Measurements from ENCODE around the gene MYOZ1. TPM values are rescaled to one million over a fixed set of nuclear protein-coding genes. Genes with fewer than 3 reads are reported as not detected.
"Not testable (repeated sequence)": the region's sequence is repeated elsewhere in the genome, so short reads cannot be mapped to it uniquely, and the experiment has no call there.

Gene MYOZ1
- total RNA-seq, 1 experiment from 2014 or later, result not detected

DNA sequence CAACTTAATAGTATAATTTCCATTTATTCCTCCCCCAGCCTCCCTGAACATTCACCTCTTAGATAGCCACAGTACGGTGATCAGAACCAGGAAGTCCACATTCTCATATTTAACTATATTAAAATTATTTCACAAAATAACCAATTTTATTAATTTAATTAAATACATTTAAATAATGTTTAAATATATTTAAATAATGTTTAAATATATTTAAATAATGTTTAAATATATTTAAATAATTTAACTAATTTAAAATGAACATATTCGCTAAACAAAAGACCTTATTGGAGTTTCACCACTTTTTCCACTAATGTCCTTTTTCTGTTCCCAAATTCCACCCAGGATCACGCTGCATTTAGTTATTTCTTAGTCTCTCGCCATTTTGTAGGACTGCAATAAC lies 27.1 kb upstream of the MYOZ1 start:
- ATAC-seq; H3K4me3 ChIP-seq (ENCODE audit: low read depth in 2 of 2, low read length in 2 of 2); H3K4me1 ChIP-seq (ENCODE audit: control insufficient read depth, insufficient read depth, low read length); CTCF ChIA-PET; H3K27me3 ChIP-seq (ENCODE audit: control insufficient read depth, insufficient read depth, low read length); H3K36me3 ChIP-seq (ENCODE audit: control insufficient read depth, insufficient read depth, low read length); BruUV-seq (replicated peaks); in situ Hi-C loops (cut with HindIII; ENCODE audit: low pct_unique_long_range_greater_than_20kb, low sequenced_read_pairs); H3K27ac ChIP-seq (ENCODE audit: low read length); H3K9me3 ChIP-seq (ENCODE audit: control insufficient read depth, insufficient read depth, low read depth, low read length); DNase-seq (ENCODE audit: low read depth, low spot score); intact Hi-C loops (cut with micrococcal nuclease; ENCODE audit: unreplicated experiment): not testable (repeated sequence)
- POLR2A ChIA-PET, result interaction anchor here (0.7 kb wide), 1 partner anchor 16 kb away, joined by 3 read pairs; no protein-coding TSS in a partner anchor

- H3K9me3 ChIP-seq (ENCODE audit: control insufficient read depth, insufficient read depth, low read depth, low read length); H3K27ac ChIP-seq (ENCODE audit: low read length); CTCF ChIA-PET; POLR2A ChIA-PET; H3K36me3 ChIP-seq (ENCODE audit: control insufficient read depth, insufficient read depth, low read length); H3K4me1 ChIP-seq (ENCODE audit: control insufficient read depth, insufficient read depth, low read length); H3K4me3 ChIP-seq (ENCODE audit: low read depth in 2 of 2, low read length in 2 of 2); BruUV-seq (replicated peaks); in situ Hi-C loops (cut with HindIII; ENCODE audit: low pct_unique_long_range_greater_than_20kb, low sequenced_read_pairs); intact Hi-C loops (cut with micrococcal nuclease; ENCODE audit: unreplicated experiment); DNase-seq (ENCODE audit: low read depth, low spot score); ATAC-seq; H3K27me3 ChIP-seq (ENCODE audit: control insufficient read depth, insufficient read depth, low read length): not testable (repeated sequence)
Measured at GRCh38 chr10:73666153-73666809, 25.0 kb upstream of the MYOZ1 start.

DNA sequence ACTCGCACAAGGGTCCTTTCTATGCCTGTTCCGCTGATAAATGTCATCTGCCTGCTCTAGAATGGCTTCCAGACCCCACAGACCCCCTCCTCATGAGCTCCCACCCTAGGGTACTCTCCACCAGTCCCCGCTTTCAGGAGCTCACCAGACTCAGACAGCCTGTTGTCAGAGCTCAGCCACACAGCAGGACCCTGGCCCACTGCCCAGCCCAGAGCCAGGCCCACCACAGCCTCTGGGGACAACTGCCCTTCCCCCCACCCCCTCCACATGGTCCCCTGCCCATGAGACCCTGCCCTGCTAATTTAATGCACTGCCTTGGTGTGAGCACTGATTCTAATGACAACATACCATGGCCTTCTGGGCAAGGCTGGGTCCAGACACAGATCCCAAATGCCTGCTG lies 24.3 kb upstream of the MYOZ1 start:
- BruUV-seq (replicated peaks); H3K27me3 ChIP-seq (ENCODE audit: control insufficient read depth, insufficient read depth, low read length); CTCF ChIA-PET; H3K9me3 ChIP-seq (ENCODE audit: control insufficient read depth, insufficient read depth, low read depth, low read length); H3K4me1 ChIP-seq (ENCODE audit: control insufficient read depth, insufficient read depth, low read length); H3K4me3 ChIP-seq (ENCODE audit: low read depth in 2 of 2, low read length in 2 of 2); DNase-seq (ENCODE audit: low read depth, low spot score); intact Hi-C loops (cut with micrococcal nuclease; ENCODE audit: unreplicated experiment); ATAC-seq; in situ Hi-C loops (cut with HindIII; ENCODE audit: low pct_unique_long_range_greater_than_20kb, low sequenced_read_pairs); H3K36me3 ChIP-seq (ENCODE audit: control insufficient read depth, insufficient read depth, low read length); POLR2A ChIA-PET; H3K27ac ChIP-seq (ENCODE audit: low read length): not testable (repeated sequence)

- H3K27ac ChIP-seq (ENCODE audit: low read length); ATAC-seq; CTCF ChIA-PET; H3K4me3 ChIP-seq (ENCODE audit: low read depth in 2 of 2, low read length in 2 of 2); in situ Hi-C loops (cut with HindIII; ENCODE audit: low pct_unique_long_range_greater_than_20kb, low sequenced_read_pairs); BruUV-seq (replicated peaks); POLR2A ChIA-PET; intact Hi-C loops (cut with micrococcal nuclease; ENCODE audit: unreplicated experiment); H3K9me3 ChIP-seq (ENCODE audit: control insufficient read depth, insufficient read depth, low read depth, low read length); H3K27me3 ChIP-seq (ENCODE audit: control insufficient read depth, insufficient read depth, low read length); H3K4me1 ChIP-seq (ENCODE audit: control insufficient read depth, insufficient read depth, low read length); H3K36me3 ChIP-seq (ENCODE audit: control insufficient read depth, insufficient read depth, low read length); DNase-seq (ENCODE audit: low read depth, low spot score): not testable (repeated sequence)
Measured at GRCh38 chr10:73664156-73665040, 23.1 kb upstream of the MYOZ1 start.

DNA sequence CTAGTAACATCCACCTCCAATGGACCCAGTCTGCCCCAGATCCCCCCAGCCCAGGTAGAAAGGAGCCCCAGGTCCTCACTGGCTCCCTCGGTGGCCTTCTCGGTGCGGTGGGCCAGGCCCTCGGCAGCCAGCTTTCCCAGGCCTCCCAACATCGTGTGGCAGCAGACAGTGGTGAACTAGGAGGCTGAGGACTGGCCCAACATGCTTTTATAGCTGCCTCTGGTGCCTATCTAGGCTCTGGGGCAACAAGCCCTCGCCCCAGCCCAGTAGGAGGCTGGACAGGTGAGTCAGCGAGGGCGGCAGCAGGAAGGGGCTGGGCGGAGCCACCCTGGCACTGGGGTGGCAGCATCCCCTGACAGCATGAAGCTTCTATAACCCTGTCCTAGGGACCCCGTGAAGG lies 22.3 kb upstream of the MYOZ1 start:
- ATAC-seq; CTCF ChIA-PET; H3K4me3 ChIP-seq (ENCODE audit: low read depth in 2 of 2, low read length in 2 of 2); intact Hi-C loops (cut with micrococcal nuclease; ENCODE audit: unreplicated experiment); H3K27me3 ChIP-seq (ENCODE audit: control insufficient read depth, insufficient read depth, low read length); POLR2A ChIA-PET; H3K36me3 ChIP-seq (ENCODE audit: control insufficient read depth, insufficient read depth, low read length); H3K4me1 ChIP-seq (ENCODE audit: control insufficient read depth, insufficient read depth, low read length); DNase-seq (ENCODE audit: low read depth, low spot score); in situ Hi-C loops (cut with HindIII; ENCODE audit: low pct_unique_long_range_greater_than_20kb, low sequenced_read_pairs); H3K9me3 ChIP-seq (ENCODE audit: control insufficient read depth, insufficient read depth, low read depth, low read length); BruUV-seq (replicated peaks); H3K27ac ChIP-seq (ENCODE audit: low read length): not testable (repeated sequence)

DNA sequence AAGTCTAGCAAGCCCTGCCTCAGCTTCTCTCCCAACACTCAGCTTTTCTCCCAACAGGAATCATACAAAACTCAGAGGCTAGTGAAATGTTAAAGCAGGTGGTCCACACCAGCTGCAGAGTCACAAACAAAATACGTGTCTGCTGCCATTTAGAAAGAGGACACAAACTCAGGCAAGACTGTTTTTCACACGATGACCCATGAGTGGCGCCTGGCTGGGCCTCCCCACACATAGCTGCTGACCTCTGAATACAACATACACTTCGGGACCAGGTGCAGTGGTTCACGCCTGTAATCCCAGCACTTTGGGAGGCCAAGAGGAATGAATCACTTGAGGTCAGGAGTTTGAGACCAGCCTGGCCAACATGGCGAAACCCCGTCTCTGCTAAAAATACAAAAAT lies 21.4 kb upstream of the MYOZ1 start:
- POLR2A ChIA-PET; H3K27me3 ChIP-seq (ENCODE audit: control insufficient read depth, insufficient read depth, low read length); CTCF ChIA-PET; H3K36me3 ChIP-seq (ENCODE audit: control insufficient read depth, insufficient read depth, low read length); H3K4me3 ChIP-seq (ENCODE audit: low read depth in 2 of 2, low read length in 2 of 2); BruUV-seq (replicated peaks); intact Hi-C loops (cut with micrococcal nuclease; ENCODE audit: unreplicated experiment); H3K9me3 ChIP-seq (ENCODE audit: control insufficient read depth, insufficient read depth, low read depth, low read length); DNase-seq (ENCODE audit: low read depth, low spot score); ATAC-seq; in situ Hi-C loops (cut with HindIII; ENCODE audit: low pct_unique_long_range_greater_than_20kb, low sequenced_read_pairs); H3K4me1 ChIP-seq (ENCODE audit: control insufficient read depth, insufficient read depth, low read length); H3K27ac ChIP-seq (ENCODE audit: low read length): not testable (repeated sequence)

Data from Panc1 (cell line).